Adrenal gland (tissue), 5 donors: ENCODE results near the gene ZNF831.

Source experiments
- POLR2A ChIP-seq, 2 donors: fragments of 450-650 bp; IDR thresholded peaks; one replicate each; pipeline ENCODE4 v1.6.1; 2017; ENCODE audit warnings: antibody characterized with exemption in 2 of 2, mild to moderate bottlenecking in 2 of 2, moderate library complexity in 1 of 2
- TF ChIP-seq, protein P1 (sequence below), 6 experiments: fragments of 450-650 bp in 4 of 6; fragments of 200-600 bp in 2 of 6; sonication (generic) in 1 of 6; IDR thresholded peaks; 1 replicate in 5 of 6; 2 replicates in 1 of 6; pipeline versions ENCODE4 v1.5.1 to v1.8.0; 2016 to 2021; ENCODE audit warnings: antibody characterized with exemption in 6 of 6, mild to moderate bottlenecking in 2 of 6, moderate library complexity in 1 of 6
- donor health status: DM: no; HTN: no; CAD: no.

DNA sequence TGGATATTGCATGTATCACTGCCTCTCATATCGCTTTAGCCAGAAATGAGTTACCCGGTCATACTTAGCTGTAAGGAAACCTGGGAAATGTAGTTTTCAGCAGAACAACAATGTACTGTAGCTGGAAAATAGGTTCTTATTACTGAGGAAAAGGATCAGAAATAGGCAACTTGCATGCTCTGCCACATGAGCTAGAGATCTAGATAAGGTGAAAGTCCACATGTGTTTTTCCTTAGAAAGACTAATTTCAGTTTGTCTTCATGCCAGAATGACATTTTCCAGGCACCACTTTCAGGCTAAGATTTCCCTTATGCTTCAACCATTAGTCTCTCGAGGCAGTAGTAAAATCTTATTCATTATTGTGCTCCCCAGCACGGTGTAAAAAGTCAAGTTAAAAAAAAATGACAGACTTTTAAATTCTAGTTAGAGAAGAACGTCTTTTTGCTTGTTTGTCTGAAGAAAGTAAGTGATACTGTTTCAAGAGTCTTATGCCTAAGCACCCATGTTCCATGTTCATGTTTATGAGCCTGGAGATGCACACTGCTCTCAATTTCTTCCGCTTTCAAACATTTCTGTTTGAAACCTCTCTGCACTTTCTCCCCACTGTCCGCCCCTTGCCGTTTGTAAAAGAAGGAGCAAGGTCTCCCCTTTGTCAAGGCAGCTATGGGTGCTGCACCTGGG is 67.6 kb downstream of the ZNF831 start:
- TF ChIP-seq, protein P1, sequence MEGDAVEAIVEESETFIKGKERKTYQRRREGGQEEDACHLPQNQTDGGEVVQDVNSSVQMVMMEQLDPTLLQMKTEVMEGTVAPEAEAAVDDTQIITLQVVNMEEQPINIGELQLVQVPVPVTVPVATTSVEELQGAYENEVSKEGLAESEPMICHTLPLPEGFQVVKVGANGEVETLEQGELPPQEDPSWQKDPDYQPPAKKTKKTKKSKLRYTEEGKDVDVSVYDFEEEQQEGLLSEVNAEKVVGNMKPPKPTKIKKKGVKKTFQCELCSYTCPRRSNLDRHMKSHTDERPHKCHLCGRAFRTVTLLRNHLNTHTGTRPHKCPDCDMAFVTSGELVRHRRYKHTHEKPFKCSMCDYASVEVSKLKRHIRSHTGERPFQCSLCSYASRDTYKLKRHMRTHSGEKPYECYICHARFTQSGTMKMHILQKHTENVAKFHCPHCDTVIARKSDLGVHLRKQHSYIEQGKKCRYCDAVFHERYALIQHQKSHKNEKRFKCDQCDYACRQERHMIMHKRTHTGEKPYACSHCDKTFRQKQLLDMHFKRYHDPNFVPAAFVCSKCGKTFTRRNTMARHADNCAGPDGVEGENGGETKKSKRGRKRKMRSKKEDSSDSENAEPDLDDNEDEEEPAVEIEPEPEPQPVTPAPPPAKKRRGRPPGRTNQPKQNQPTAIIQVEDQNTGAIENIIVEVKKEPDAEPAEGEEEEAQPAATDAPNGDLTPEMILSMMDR (IDR thresholded peaks at IDR 0.05): no peak
- TF ChIP-seq POLR2A (IDR thresholded peaks at IDR 0.05): no peak
